ENCODE measurements around the gene ADAMTS17. TPM values are rescaled to one million over a fixed set of nuclear protein-coding genes. Genes with fewer than 3 reads are reported as not detected.

Gene ADAMTS17
- total and polyA plus RNA-seq, 7 donors = 4.4 to 93.0 (median 7.2) TPM

GRCh38 chr15:99958426-99959097, 383.2 kb downstream of the ADAMTS17 start:
- DNase-seq (no peak), ATAC-seq (no peak)
- intact Hi-C loops (cut with DNase I) = no loop called here
- Histone ChIP-seq H3K36me3 (ENCODE audit: insufficient read depth in 1 of 2, low read depth in 1 of 2) (no peaks in the 10 kb centered on the region), H3K9me3 (no peaks in the 10 kb centered on the region), H3K27me3 (ENCODE audit: insufficient read depth in 3 of 3, low read length in 2 of 3) (peaks cover 0 to 11% (median 0%) of the 10 kb centered on the region in 3 donors), H3K4me1 (no peaks in the 10 kb centered on the region), H3K4me3 (no peak overlapping the region), H3K27ac (no peak overlapping the region)
- TF ChIP-seq CTCF (IDR thresholded peaks at IDR 0.05) = no peak
- WGBS, 3 donors = 46 to 58% (median 49%) methylated on average over 7 of the region's 7 CpGs

GRCh38 chr15:99957642-99958013, 384.1 kb downstream of the ADAMTS17 start:
- H3K9me3 ChIP-seq = no peaks in the 10 kb centered on the region
- no peak overlapping the region for H3K27ac ChIP-seq
- no peak for TF ChIP-seq CTCF (IDR thresholded peaks at IDR 0.05)
- no peaks in the 10 kb centered on the region for H3K4me1 ChIP-seq
- H3K4me3 ChIP-seq = no peak overlapping the region
- 91 to 97% (median 95%) methylated on average over 2 of the region's 2 CpGs for whole genome bisulfite sequencing, 3 donors
- no peak for DNase-seq
- intact Hi-C loops (cut with DNase I) = no loop called here
- peaks cover 0 to 11% (median 0%) of the 10 kb centered on the region in 3 donors for H3K27me3 ChIP-seq (ENCODE audit: insufficient read depth in 3 of 3, low read length in 2 of 3)
- ATAC-seq = no peak
- no peaks in the 10 kb centered on the region for H3K36me3 ChIP-seq (ENCODE audit: insufficient read depth in 1 of 2, low read depth in 1 of 2)

GRCh38 chr15:99956820-99957641, 384.7 kb downstream of the ADAMTS17 start:
- no peak for TF ChIP-seq CTCF (IDR thresholded peaks at IDR 0.05)
- intact Hi-C loops (cut with DNase I) = no loop called here
- Histone ChIP-seq H3K4me3 (no peak overlapping the region), H3K27ac (no peak overlapping the region), H3K36me3 (ENCODE audit: insufficient read depth in 1 of 2, low read depth in 1 of 2) (no peaks in the 10 kb centered on the region), H3K9me3 (no peaks in the 10 kb centered on the region), H3K4me1 (no peaks in the 10 kb centered on the region), H3K27me3 (ENCODE audit: insufficient read depth in 3 of 3, low read length in 2 of 3) (peaks cover 0 to 13% (median 0%) of the 10 kb centered on the region in 3 donors)
- no peak for DNase-seq
- WGBS, 3 donors = 94 to 96% (median 96%) methylated on average over 19 of the region's 19 CpGs
- ATAC-seq = no peak

GRCh38 chr15:99956022-99956775, 385.6 kb downstream of the ADAMTS17 start:
- WGBS, 3 donors = 75 to 80% (median 78%) methylated on average over 11 of the region's 11 CpGs

More at GRCh38 chr15:99956022-99956775, 385.6 kb downstream of the ADAMTS17 start:
- DNase-seq (no peak), ATAC-seq (no peak)
- no peak for TF ChIP-seq CTCF (IDR thresholded peaks at IDR 0.05)
- Histone ChIP-seq H3K27ac (no peak overlapping the region), H3K4me1 (no peaks in the 10 kb centered on the region), H3K36me3 (ENCODE audit: insufficient read depth in 1 of 2, low read depth in 1 of 2) (no peaks in the 10 kb centered on the region), H3K9me3 (no peaks in the 10 kb centered on the region), H3K4me3 (no peak overlapping the region), H3K27me3 (ENCODE audit: insufficient read depth in 3 of 3, low read length in 2 of 3) (peaks cover 0 to 13% (median 0%) of the 10 kb centered on the region in 3 donors)
- intact Hi-C loops (cut with DNase I) = no loop called here

Data from psoas muscle (tissue), 8 donors.